H9 (cell line): ENCODE data around the gene ZNRF3. TPM values are rescaled to one million over a fixed set of nuclear protein-coding genes. Genes with fewer than 3 reads are reported as not detected.

ENCODE experiments used
- DNase-seq: peaks from one replicate; pipeline ENCODE4 v3.0.0-alpha.2; 2017
- H2AFZ ChIP-seq: one replicate; pipeline ENCODE4 v1.6.1; 2013; ENCODE audit warnings: mild to moderate bottlenecking, low read length, control low read depth, moderate library complexity
- H2AK5ac ChIP-seq: 2 replicates; pipeline ENCODE4 v1.6.1; 2013; ENCODE audit warnings: low read length, control low read depth, mixed read lengths; ENCODE audit not compliant: insufficient read length
- H2BK120ac ChIP-seq: one replicate; pipeline ENCODE4 v1.6.1; 2013; ENCODE audit warnings: low read depth, mild to moderate bottlenecking, low read length, control low read depth, inconsistent platforms; ENCODE audit not compliant: poor library complexity, severe bottlenecking
- H2BK12ac ChIP-seq: 2 replicates; pipeline ENCODE4 v1.6.1; 2013; ENCODE audit warnings: low read length, control low read depth, mixed read lengths, low read depth; ENCODE audit not compliant: insufficient read length
- H2BK15ac ChIP-seq: 2 replicates; pipeline ENCODE4 v1.6.1; 2013; ENCODE audit warnings: low read depth, low read length, control low read depth
- H2BK20ac ChIP-seq: one replicate; pipeline ENCODE4 v1.6.1; 2013; ENCODE audit warnings: low read depth, mild to moderate bottlenecking, low read length, control low read depth, inconsistent platforms; ENCODE audit not compliant: poor library complexity, severe bottlenecking
- H2BK5ac ChIP-seq: 2 replicates; pipeline ENCODE4 v1.6.1; 2013; ENCODE audit warnings: low read length, control low read depth, mixed read lengths; ENCODE audit not compliant: insufficient read length
- H3K14ac ChIP-seq: 2 replicates; pipeline ENCODE4 v1.6.1; 2013; ENCODE audit warnings: low read length, control low read depth; ENCODE audit not compliant: insufficient read depth
- H3K18ac ChIP-seq: 2 replicates; pipeline ENCODE4 v1.6.1; 2013; ENCODE audit warnings: low read depth, mild to moderate bottlenecking, mixed read lengths, low read length, control low read depth; ENCODE audit not compliant: insufficient read length
- H3K23ac ChIP-seq: 2 replicates; pipeline ENCODE4 v1.6.1; 2013; ENCODE audit warnings: low read length, control low read depth, mixed read lengths, low read depth; ENCODE audit not compliant: insufficient read length
- H3K23me2 ChIP-seq: 2 replicates; pipeline ENCODE4 v1.6.1; 2013; ENCODE audit warnings: low read depth, mild to moderate bottlenecking, mixed read lengths, low read length, control low read depth; ENCODE audit not compliant: insufficient read length, poor library complexity, severe bottlenecking
- H3K27ac ChIP-seq: 2 replicates; pipeline ENCODE4 v1.5.1; 2013; ENCODE audit warnings: low read length, control low read depth, mixed read lengths, low read depth; ENCODE audit not compliant: insufficient read length
- H3K27me3 ChIP-seq: 2 replicates; pipeline ENCODE4 v1.6.1; 2013; ENCODE audit warnings: low read length, control low read depth, inconsistent platforms; ENCODE audit not compliant: insufficient read depth
- H3K4ac ChIP-seq: 2 replicates; pipeline ENCODE4 v1.6.1; 2013; ENCODE audit warnings: low read depth, mild to moderate bottlenecking, control low read depth, inconsistent platforms, low read length, moderate library complexity
- H3K4me1 ChIP-seq: 2 replicates; pipeline ENCODE4 v1.6.1; 2013; ENCODE audit warnings: low read length, control low read depth, inconsistent platforms; ENCODE audit not compliant: insufficient read depth
- H3K4me2 ChIP-seq: 2 replicates; pipeline ENCODE4 v1.6.1; 2013; ENCODE audit warnings: low read length, control low read depth, mixed read lengths; ENCODE audit not compliant: insufficient read length, insufficient read depth
- H3K56ac ChIP-seq: 2 replicates; pipeline ENCODE4 v1.6.1; 2013; ENCODE audit warnings: low read depth, mild to moderate bottlenecking, mixed read lengths, low read length, control low read depth; ENCODE audit not compliant: insufficient read length
- H3K79me1 ChIP-seq: 2 replicates; pipeline ENCODE4 v1.6.1; 2013; ENCODE audit warnings: low read depth, mild to moderate bottlenecking, moderate library complexity, low read length, control low read depth, inconsistent platforms; ENCODE audit not compliant: insufficient read depth, poor library complexity, severe bottlenecking
- H3K79me2 ChIP-seq: 2 replicates; pipeline ENCODE4 v1.6.1; 2013; ENCODE audit warnings: low read length, control low read depth, inconsistent platforms; ENCODE audit not compliant: insufficient read depth
- H3K9ac ChIP-seq: 2 replicates; pipeline ENCODE4 v1.6.1; 2013; ENCODE audit warnings: low read length, control low read depth, mixed read lengths; ENCODE audit not compliant: insufficient read length; ENCODE audit errors: extremely low read depth
- H3K9me3 ChIP-seq: one replicate; pipeline ENCODE4 v1.6.1; 2013; ENCODE audit warnings: low read depth, low read length, inconsistent platforms; ENCODE audit not compliant: control insufficient read depth
- H3T11ph ChIP-seq: one replicate; pipeline ENCODE4 v1.6.1; 2013; ENCODE audit warnings: mild to moderate bottlenecking, low read length, control low read depth, inconsistent platforms
- H4K20me1 ChIP-seq: one replicate; pipeline ENCODE4 v1.6.1; 2013; ENCODE audit not compliant: control insufficient read depth, insufficient read length, insufficient read depth
- H4K5ac ChIP-seq: 2 replicates; pipeline ENCODE4 v1.6.1; 2013; ENCODE audit warnings: low read depth, mild to moderate bottlenecking, mixed read lengths, low read length, control low read depth; ENCODE audit not compliant: insufficient read length
- H4K8ac ChIP-seq: replicated peaks from 2 replicates; pipeline ENCODE4 v1.6.1; 2013; ENCODE audit warnings: low read length, control low read depth, mixed read lengths, low read depth; ENCODE audit not compliant: insufficient read length
- H4K91ac ChIP-seq: 2 replicates; pipeline ENCODE4 v1.6.1; 2013; ENCODE audit warnings: low read depth, mild to moderate bottlenecking, moderate library complexity, mixed read lengths, low read length, control low read depth; ENCODE audit not compliant: insufficient read length
- H3K27ac Mint-ChIP-seq, 3 experiments: 2 replicates in 2 of 3; 3 replicates in 1 of 3; pipeline ENCODE4 v1.8.0; 2020 to 2021; ENCODE audit warnings: mixed read lengths in 3 of 3, mild to moderate bottlenecking in 1 of 3, moderate library complexity in 1 of 3
- H3K27me3 Mint-ChIP-seq: 2 replicates; pipeline ENCODE4 v1.8.0; 2021; ENCODE audit warnings: low read depth, mild to moderate bottlenecking, moderate library complexity, mixed read lengths
- H3K36me3 Mint-ChIP-seq, 3 experiments: 2 replicates in 2 of 3; 3 replicates in 1 of 3; pipeline ENCODE4 v1.8.0; 2020 to 2021; ENCODE audit warnings: low read depth in 3 of 3, mixed read lengths in 3 of 3; ENCODE audit not compliant: insufficient read depth in 1 of 3
- H3K4me1 Mint-ChIP-seq, 2 experiments: 2 replicates each; pipeline ENCODE4 v1.8.0; 2020; ENCODE audit warnings: mixed read lengths in 2 of 2
- H3K4me3 Mint-ChIP-seq, 2 experiments: 2 replicates in 1 of 2; 3 replicates in 1 of 2; pipeline ENCODE4 v1.8.0; 2020 to 2021; ENCODE audit warnings: mild to moderate bottlenecking in 2 of 2, mixed read lengths in 2 of 2, moderate library complexity in 1 of 2
- H3K9me3 Mint-ChIP-seq, 2 experiments: 2 replicates in 1 of 2; 3 replicates in 1 of 2; pipeline ENCODE4 v1.8.0; 2020; ENCODE audit warnings: mild to moderate bottlenecking in 2 of 2, mixed read lengths in 2 of 2, moderate library complexity in 1 of 2
- WGBS: extraction: QIAGEN DNeasy Blood & Tissue Kit; methylation state at CpG from one replicate; pipeline ENCODE4 v1.1.7; 2013; ENCODE audit warnings: missing lambda C conversion rate, low lambda C conversion rate, mixed read lengths; ENCODE audit not compliant: insufficient read length; ENCODE audit errors: extremely low coverage; 5-methylcytosine and 5-hydroxymethylcytosine counted together
- total RNA-seq: library from RNA; stranded (reverse); gene quantifications from 2 replicates; pipeline ENCODE4 v1.2.1, GENCODE V29; 2021
- TF ChIP-seq, protein P1 (sequence below): fragments of 200-600 bp; sonication (generic); conservative IDR thresholded peaks from 3 replicates; pipeline ENCODE4 v1.8.0; 2021; ENCODE audit warnings: antibody characterized with exemption, mild to moderate bottlenecking

The ZNRF3 gene
- total RNA-seq, 1 experiment from 2014 or later, result 20.6 TPM

DNA sequence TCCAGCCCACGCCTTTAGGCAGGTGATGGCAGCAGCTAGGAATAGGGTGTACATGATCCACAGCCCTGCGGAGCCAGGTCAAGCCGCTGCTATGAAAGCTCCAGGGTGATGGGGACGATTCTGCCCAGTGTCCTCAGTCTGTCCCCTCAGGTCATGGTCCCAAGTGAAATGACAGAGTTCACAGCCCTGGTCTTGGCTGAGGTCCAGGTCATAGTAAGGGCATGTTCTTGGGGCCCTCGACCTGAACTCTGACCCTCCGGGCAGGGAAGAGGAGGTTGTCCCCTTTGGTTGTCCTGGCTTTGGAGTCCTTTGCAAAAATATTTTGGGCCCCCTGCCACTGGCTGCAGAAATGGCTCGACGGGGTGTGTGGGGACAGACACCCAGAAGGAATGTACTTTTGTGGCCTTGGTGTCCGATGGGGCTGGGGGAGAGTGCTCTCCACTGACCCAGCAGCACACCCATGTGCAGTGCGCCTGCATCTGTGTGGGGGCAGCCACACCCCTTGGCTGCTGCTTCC is 170.9 kb downstream of the ZNRF3 start:
- no peak overlapping the region for H2AK5ac ChIP-seq
- TF ChIP-seq, protein P1, sequence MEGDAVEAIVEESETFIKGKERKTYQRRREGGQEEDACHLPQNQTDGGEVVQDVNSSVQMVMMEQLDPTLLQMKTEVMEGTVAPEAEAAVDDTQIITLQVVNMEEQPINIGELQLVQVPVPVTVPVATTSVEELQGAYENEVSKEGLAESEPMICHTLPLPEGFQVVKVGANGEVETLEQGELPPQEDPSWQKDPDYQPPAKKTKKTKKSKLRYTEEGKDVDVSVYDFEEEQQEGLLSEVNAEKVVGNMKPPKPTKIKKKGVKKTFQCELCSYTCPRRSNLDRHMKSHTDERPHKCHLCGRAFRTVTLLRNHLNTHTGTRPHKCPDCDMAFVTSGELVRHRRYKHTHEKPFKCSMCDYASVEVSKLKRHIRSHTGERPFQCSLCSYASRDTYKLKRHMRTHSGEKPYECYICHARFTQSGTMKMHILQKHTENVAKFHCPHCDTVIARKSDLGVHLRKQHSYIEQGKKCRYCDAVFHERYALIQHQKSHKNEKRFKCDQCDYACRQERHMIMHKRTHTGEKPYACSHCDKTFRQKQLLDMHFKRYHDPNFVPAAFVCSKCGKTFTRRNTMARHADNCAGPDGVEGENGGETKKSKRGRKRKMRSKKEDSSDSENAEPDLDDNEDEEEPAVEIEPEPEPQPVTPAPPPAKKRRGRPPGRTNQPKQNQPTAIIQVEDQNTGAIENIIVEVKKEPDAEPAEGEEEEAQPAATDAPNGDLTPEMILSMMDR, result no peak
- H4K20me1 ChIP-seq, result no peaks in the 10 kb centered on the region
- H3K4me3 Mint-ChIP-seq, result no peak overlapping the region
- no peak overlapping the region for H2BK12ac ChIP-seq
- H3K9me3 Mint-ChIP-seq, result no peaks in the 10 kb centered on the region
- H3K56ac ChIP-seq, result no peak overlapping the region
- H3K79me1 ChIP-seq, result no peaks in the 10 kb centered on the region
- H3K9ac ChIP-seq, result no peak overlapping the region
- peaks cover 1% of the 10 kb centered on the region; the same call in 1 of the 2 replicates for H3K27me3 Mint-ChIP-seq
- no peak overlapping the region for H3T11ph ChIP-seq
- no CpG with 5 or more reads among the region's 10 CpGs for WGBS
- H3K79me2 ChIP-seq, result no peaks in the 10 kb centered on the region
- H3K27ac ChIP-seq, result no peak overlapping the region
- H3K4ac ChIP-seq, result no peak overlapping the region
- H3K27me3 ChIP-seq, result no peaks in the 10 kb centered on the region
- no peak for DNase-seq
- H2AFZ ChIP-seq, result no peak overlapping the region
- no peak overlapping the region for H2BK15ac ChIP-seq
- H4K5ac ChIP-seq, result no peak overlapping the region
- no peak overlapping the region for H3K4me2 ChIP-seq
- no peaks in the 10 kb centered on the region for H3K9me3 ChIP-seq
- no peak overlapping the region for H4K8ac ChIP-seq
- peak overlapping the region; percentile 17 to 92 (median 89); a peak in 5 of 7 replicates for H3K27ac Mint-ChIP-seq
- H2BK120ac ChIP-seq, result no peak overlapping the region
- H3K14ac ChIP-seq, result no peak overlapping the region
- H3K4me1 Mint-ChIP-seq, result peaks cover 40 to 43% of the 10 kb centered on the region in 2 experiments
- no peak overlapping the region for H2BK5ac ChIP-seq
- no peak overlapping the region for H4K91ac ChIP-seq
- H3K23ac ChIP-seq, result no peak overlapping the region
- H3K23me2 ChIP-seq, result no peaks in the 10 kb centered on the region
- peaks cover 8 to 19% (median 16%) of the 10 kb centered on the region in 3 experiments for H3K36me3 Mint-ChIP-seq
- H2BK20ac ChIP-seq, result no peak overlapping the region
- H3K4me1 ChIP-seq, result no peaks in the 10 kb centered on the region; the same call in 1 of the 2 replicates
- H3K18ac ChIP-seq, result no peak overlapping the region
